Loucy (cell line): ENCODE measurements around the gene CD302.
"Not testable (repeated sequence)": the region's sequence is repeated elsewhere in the genome, so short reads cannot be mapped to it uniquely, and the experiment has no call there.

Experiments used
- H2AFZ ChIP-seq: fragments of 200-600 bp; sonication (generic); 2 replicates; pipeline ENCODE4 v1.6.0; 2016; ENCODE audit warnings: antibody characterized with exemption, mild to moderate bottlenecking, low read length, moderate library complexity
- H3F3A ChIP-seq: fragments of 200-600 bp; 2 replicates; pipeline ENCODE4 v1.6.0; 2016; ENCODE audit warnings: antibody characterized with exemption, low read depth, mild to moderate bottlenecking
- H3K27me3 ChIP-seq: fragments of 200-600 bp; sonication (generic); 2 replicates; pipeline ENCODE4 v1.6.1; 2014; ENCODE audit warnings: low read length, mild to moderate bottlenecking; ENCODE audit not compliant: insufficient read depth, poor library complexity, severe bottlenecking
- H3K36me3 ChIP-seq: fragments of 200-600 bp; sonication (generic); 2 replicates; pipeline ENCODE4 v1.6.1; 2016; ENCODE audit warnings: low read length; ENCODE audit not compliant: insufficient read depth
- H3K4me1 ChIP-seq: fragments of 200-600 bp; sonication (generic); 2 replicates; pipeline ENCODE4 v1.5.1; 2014; ENCODE audit warnings: low read length, mild to moderate bottlenecking; ENCODE audit not compliant: insufficient read depth, poor library complexity, severe bottlenecking
- H3K4me2 ChIP-seq: fragments of 200-600 bp; sonication (generic); 2 replicates; pipeline ENCODE4 v1.6.0; 2014; ENCODE audit warnings: antibody characterized with exemption, low read length, low read depth, mild to moderate bottlenecking; ENCODE audit not compliant: poor library complexity, severe bottlenecking
- H3K4me3 ChIP-seq: fragments of 200-600 bp; sonication (generic); 2 replicates; pipeline ENCODE4 v1.5.1; 2014; ENCODE audit warnings: low read length, mild to moderate bottlenecking, mixed read lengths; ENCODE audit not compliant: poor library complexity, severe bottlenecking
- H3K79me2 ChIP-seq: fragments of 200-600 bp; sonication (generic); 2 replicates; pipeline ENCODE4 v1.6.1; 2014; ENCODE audit warnings: low read length; ENCODE audit not compliant: insufficient read depth
- H3K9ac ChIP-seq: fragments of 200-600 bp; sonication (generic); 2 replicates; pipeline ENCODE4 v1.6.0; 2014; ENCODE audit warnings: mild to moderate bottlenecking, low read depth, low read length, moderate library complexity; ENCODE audit not compliant: poor library complexity, severe bottlenecking
- H3K9me2 ChIP-seq: fragments of 200-600 bp; sonication (generic); replicated peaks from 2 replicates; pipeline ENCODE4 v1.6.1; 2016; ENCODE audit warnings: low read depth, low read length, mixed read lengths
- H3K9me3 ChIP-seq: fragments of 200-600 bp; sonication (generic); 2 replicates; pipeline ENCODE4 v1.6.1; 2014; ENCODE audit warnings: mild to moderate bottlenecking, antibody characterized with exemption, low read length, low read depth; ENCODE audit not compliant: insufficient read depth
- H4K20me1 ChIP-seq: fragments of 200-600 bp; sonication (generic); 2 replicates; pipeline ENCODE4 v1.6.0; 2014; ENCODE audit warnings: antibody characterized with exemption, low read length, mild to moderate bottlenecking; ENCODE audit not compliant: insufficient read depth, poor library complexity, severe bottlenecking
- EZH2phosphoT487 ChIP-seq: fragments of 200-600 bp; IDR thresholded peaks from 2 replicates; pipeline ENCODE4 v1.6.1; 2018; ENCODE audit warnings: antibody characterized with exemption, mild to moderate bottlenecking, moderate library complexity, borderline replicate concordance
- TF ChIP-seq, protein P1 (sequence below): fragments of 200-600 bp; sonication (generic); conservative IDR thresholded peaks from 2 replicates; pipeline ENCODE4 v1.5.1; 2014; ENCODE audit warnings: mild to moderate bottlenecking, antibody characterized with exemption, low read length

Gene CD302

DNA sequence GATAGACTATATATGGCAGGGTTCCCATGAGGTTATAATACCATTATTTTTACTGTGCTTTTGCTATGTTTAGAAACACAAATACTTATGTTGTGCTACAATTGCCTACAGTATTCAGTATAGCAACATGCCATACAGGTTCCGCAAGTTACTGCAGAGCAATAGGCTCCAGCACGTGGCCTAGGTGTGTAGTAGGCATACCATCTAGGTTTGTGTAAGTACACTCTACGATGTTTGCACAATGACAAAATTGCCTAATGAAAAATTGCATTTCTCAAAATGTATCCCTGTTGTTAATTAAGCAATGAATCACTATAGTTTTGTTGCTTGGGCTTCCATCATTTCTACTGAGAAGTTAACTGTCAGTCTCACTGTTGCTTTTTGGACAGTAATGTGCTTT, 9.8 kb downstream of the CD302 start:
- H3K9ac ChIP-seq: no peak overlapping the region
- TF ChIP-seq, protein P1, sequence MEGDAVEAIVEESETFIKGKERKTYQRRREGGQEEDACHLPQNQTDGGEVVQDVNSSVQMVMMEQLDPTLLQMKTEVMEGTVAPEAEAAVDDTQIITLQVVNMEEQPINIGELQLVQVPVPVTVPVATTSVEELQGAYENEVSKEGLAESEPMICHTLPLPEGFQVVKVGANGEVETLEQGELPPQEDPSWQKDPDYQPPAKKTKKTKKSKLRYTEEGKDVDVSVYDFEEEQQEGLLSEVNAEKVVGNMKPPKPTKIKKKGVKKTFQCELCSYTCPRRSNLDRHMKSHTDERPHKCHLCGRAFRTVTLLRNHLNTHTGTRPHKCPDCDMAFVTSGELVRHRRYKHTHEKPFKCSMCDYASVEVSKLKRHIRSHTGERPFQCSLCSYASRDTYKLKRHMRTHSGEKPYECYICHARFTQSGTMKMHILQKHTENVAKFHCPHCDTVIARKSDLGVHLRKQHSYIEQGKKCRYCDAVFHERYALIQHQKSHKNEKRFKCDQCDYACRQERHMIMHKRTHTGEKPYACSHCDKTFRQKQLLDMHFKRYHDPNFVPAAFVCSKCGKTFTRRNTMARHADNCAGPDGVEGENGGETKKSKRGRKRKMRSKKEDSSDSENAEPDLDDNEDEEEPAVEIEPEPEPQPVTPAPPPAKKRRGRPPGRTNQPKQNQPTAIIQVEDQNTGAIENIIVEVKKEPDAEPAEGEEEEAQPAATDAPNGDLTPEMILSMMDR: no peak
- no peak for TF ChIP-seq EZH2phosphoT487
- no peaks in the 10 kb centered on the region for H3K36me3 ChIP-seq

DNA sequence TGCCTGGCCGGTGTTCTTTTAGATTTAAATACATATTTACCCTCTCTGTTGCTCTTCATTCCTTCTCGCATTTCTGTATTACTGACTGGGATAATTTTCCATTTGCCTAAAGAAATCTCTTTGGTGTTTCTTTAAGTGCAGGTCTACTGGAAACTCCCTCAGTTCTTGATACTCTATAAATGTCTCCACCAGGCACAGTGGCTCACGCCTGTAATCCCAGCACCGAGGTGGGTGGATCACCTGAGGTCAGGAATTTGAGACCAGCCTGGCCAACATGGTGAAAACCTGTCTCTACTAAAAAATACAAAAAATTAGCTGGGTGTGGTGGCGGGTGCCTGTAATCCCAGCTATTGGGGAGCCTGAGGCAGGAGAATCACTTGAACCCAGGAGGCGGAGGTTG, 10.4 kb downstream of the CD302 start:
- not testable (repeated sequence) for H3K36me3 ChIP-seq, H3K4me1 ChIP-seq, H4K20me1 ChIP-seq, H3F3A ChIP-seq, H3K79me2 ChIP-seq, H3K9me2 ChIP-seq, H3K4me3 ChIP-seq, H3K9ac ChIP-seq, H3K27me3 ChIP-seq, H2AFZ ChIP-seq, H3K4me2 ChIP-seq, H3K9me3 ChIP-seq

More for the DNA sequence above, 9.8 kb downstream of the CD302 start:
- no peak overlapping the region for H3K4me3 ChIP-seq
- no peaks in the 10 kb centered on the region for H3K9me3 ChIP-seq
- H3K79me2 ChIP-seq: no peaks in the 10 kb centered on the region
- no peaks in the 10 kb centered on the region for H3F3A ChIP-seq
- no peak overlapping the region for H2AFZ ChIP-seq
- H3K4me2 ChIP-seq: no peak overlapping the region
- no peaks in the 10 kb centered on the region for H3K4me1 ChIP-seq
- H4K20me1 ChIP-seq: no peaks in the 10 kb centered on the region
- H3K9me2 ChIP-seq: no peaks in the 10 kb centered on the region
- no peaks in the 10 kb centered on the region for H3K27me3 ChIP-seq

DNA sequence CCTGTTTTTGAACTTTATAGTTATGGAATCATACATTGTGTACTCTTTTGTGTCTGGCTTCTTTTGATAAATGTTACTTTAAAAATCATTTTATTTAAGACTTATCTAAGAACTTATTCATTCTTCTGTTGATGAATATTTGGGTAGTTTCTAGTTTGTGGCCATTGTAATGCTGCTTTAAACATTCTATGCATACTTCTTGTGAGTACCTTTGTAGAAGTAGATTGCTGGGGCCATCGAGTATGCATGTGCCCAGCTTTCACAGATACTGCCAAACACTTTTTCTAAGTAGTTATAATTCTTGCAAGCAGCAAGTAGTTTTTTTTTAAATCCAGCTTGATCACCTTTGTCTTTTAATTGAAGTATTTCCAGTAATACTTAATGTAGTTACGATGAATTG, 11.1 kb downstream of the CD302 start:
- no peak overlapping the region for H3K4me3 ChIP-seq
- no peaks in the 10 kb centered on the region for H3K9me2 ChIP-seq
- H3K36me3 ChIP-seq: no peaks in the 10 kb centered on the region
- H3K9me3 ChIP-seq: no peaks in the 10 kb centered on the region
- H2AFZ ChIP-seq: no peak overlapping the region
- H3F3A ChIP-seq: no peaks in the 10 kb centered on the region
- H3K79me2 ChIP-seq: no peaks in the 10 kb centered on the region
- no peaks in the 10 kb centered on the region for H3K4me1 ChIP-seq
- H3K4me2 ChIP-seq: no peak overlapping the region
- no peak overlapping the region for H3K9ac ChIP-seq
- H4K20me1 ChIP-seq: no peaks in the 10 kb centered on the region
- TF ChIP-seq, protein P1: no peak
- TF ChIP-seq EZH2phosphoT487: no peak
- H3K27me3 ChIP-seq: no peaks in the 10 kb centered on the region

DNA sequence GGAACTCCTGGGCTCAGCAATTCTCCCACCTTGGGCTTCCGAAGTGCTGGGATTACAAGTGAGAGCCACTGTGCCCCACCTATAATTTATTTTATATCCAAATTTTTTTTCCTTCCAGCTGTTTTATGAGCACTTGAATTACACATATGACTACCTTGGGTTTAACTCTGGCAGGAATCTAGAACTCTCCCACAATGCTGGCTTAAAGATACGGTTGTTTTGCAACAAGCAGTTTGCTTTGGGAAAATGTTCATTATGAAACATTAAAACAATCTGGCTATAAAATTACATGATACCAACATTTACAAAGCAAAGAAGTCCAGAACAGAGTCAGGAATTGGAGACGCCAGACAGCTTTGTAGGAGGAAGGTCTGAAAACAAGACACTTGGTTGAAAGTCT, 12.8 kb downstream of the CD302 start:
- Histone ChIP-seq H3K27me3 (no peaks in the 10 kb centered on the region), H3F3A (no peaks in the 10 kb centered on the region), H3K36me3 (no peaks in the 10 kb centered on the region), H3K9me2 (no peaks in the 10 kb centered on the region), H4K20me1 (no peaks in the 10 kb centered on the region), H3K79me2 (no peaks in the 10 kb centered on the region), H3K4me2 (no peak overlapping the region), H3K9ac (no peak overlapping the region), H3K4me3 (no peak overlapping the region), H3K9me3 (no peaks in the 10 kb centered on the region), H3K4me1 (no peaks in the 10 kb centered on the region), H2AFZ (no peak overlapping the region)
- TF ChIP-seq, protein P1: no peak
- no peak for TF ChIP-seq EZH2phosphoT487

DNA sequence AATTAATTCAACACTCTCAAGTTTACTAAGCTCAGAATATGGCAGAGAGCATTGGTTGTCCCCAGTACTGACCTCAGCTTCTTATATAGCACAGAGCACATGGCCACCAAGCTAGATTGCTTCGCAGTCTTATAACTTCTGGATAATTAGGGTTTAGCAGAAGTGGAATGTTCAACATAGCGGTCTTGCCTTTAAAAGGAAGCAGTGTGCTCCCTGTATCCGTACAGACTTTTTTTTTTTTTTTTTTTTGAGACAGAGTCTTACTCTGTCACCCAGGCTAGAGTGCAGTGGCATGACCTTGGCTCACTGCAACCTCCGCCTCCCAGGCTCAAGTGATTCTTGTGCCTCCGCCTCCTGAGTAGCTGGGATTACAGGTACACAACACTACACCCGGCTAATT, 13.3 kb downstream of the CD302 start:
- H3K9ac ChIP-seq, H3K4me1 ChIP-seq, H4K20me1 ChIP-seq, H3K9me3 ChIP-seq, H3K9me2 ChIP-seq, H2AFZ ChIP-seq, H3K27me3 ChIP-seq, H3K4me3 ChIP-seq, H3K4me2 ChIP-seq, H3K79me2 ChIP-seq, H3K36me3 ChIP-seq, H3F3A ChIP-seq: not testable (repeated sequence)
